Naive thymus-derived CD8-positive, alpha-beta T cell (primary cell): ENCODE measurements around the gene SDK2. TPM values are rescaled to one million over a fixed set of nuclear protein-coding genes. Genes with fewer than 3 reads are reported as not detected.

Experiments
- ATAC-seq, 2 donors: fragments of 150-1000 bp; cut with Tn5 transposase in 1 of 2; sonication (Bioruptor Pico), chemical (Tn5 transposase) in 1 of 2; 1 replicate in 1 of 2; 2 replicates in 1 of 2; pipeline ENCODE4 v1.10.0; 2021; ENCODE audit warnings: mild to moderate bottlenecking in 2 of 2, moderate library complexity in 2 of 2
- POLR2A ChIA-PET: fragments of 350-600 bp; sonication (Branson Sonifier 250); formaldehyde crosslinking; loops from one replicate; lab custom pipeline; 2021; ENCODE audit warnings: antibody characterized with exemption; lab: Charles Lee
- DNase-seq, 10 donors: peaks; one replicate each; pipeline versions ENCODE4 v3.0.0 to v3.0.0-alpha.2; 2020 to 2022
- H3K27ac Mint-ChIP-seq, 10 donors: one replicate each; pipeline ENCODE4 v1.8.0; 2020 to 2022; ENCODE audit warnings: mild to moderate bottlenecking in 10 of 10, mixed read lengths in 10 of 10, moderate library complexity in 4 of 10, inconsistent platforms in 1 of 10
- H3K27me3 Mint-ChIP-seq, 5 donors: one replicate each; pipeline ENCODE4 v1.8.0; 2021 to 2022; ENCODE audit warnings: mixed read lengths in 5 of 5
- H3K36me3 Mint-ChIP-seq, 3 donors: one replicate each; pipeline ENCODE4 v1.8.0; 2020 to 2022; ENCODE audit warnings: mixed read lengths in 3 of 3, mild to moderate bottlenecking in 2 of 3, inconsistent platforms in 1 of 3
- H3K4me1 Mint-ChIP-seq, 4 donors: one replicate each; pipeline ENCODE4 v1.8.0; 2021 to 2022; ENCODE audit warnings: mixed read lengths in 4 of 4
- H3K4me3 Mint-ChIP-seq, 10 donors: one replicate each; pipeline ENCODE4 v1.8.0; 2020 to 2022; ENCODE audit warnings: mild to moderate bottlenecking in 10 of 10, mixed read lengths in 10 of 10, moderate library complexity in 6 of 10, inconsistent platforms in 1 of 10
- H3K9me3 Mint-ChIP-seq, 9 donors: one replicate each; pipeline ENCODE4 v1.8.0; 2020 to 2022; ENCODE audit warnings: mixed read lengths in 9 of 9, mild to moderate bottlenecking in 3 of 9, inconsistent platforms in 1 of 9, moderate library complexity in 1 of 9
- polyA plus RNA-seq, 3 donors: library from polyadenylated mRNA; unstranded; fragments of 300-500 nt; fragmentation: Illumina TruSeq; gene quantifications; one replicate each; pipeline ENCODE4 v1.2.3, GENCODE V29; 2021
- total RNA-seq, 8 experiments: library from RNA in 2 of 8; stranded (reverse) in 2 of 8; gene quantifications; one replicate each; pipeline ENCODE4 v1.2.3 and lab custom pipeline; 2021 to 2026

SDK2 gene
- total and polyA plus RNA-seq, 5 experiments from 2014 or later = 0.27 to 11.3 (median 4.2) TPM

DNA sequence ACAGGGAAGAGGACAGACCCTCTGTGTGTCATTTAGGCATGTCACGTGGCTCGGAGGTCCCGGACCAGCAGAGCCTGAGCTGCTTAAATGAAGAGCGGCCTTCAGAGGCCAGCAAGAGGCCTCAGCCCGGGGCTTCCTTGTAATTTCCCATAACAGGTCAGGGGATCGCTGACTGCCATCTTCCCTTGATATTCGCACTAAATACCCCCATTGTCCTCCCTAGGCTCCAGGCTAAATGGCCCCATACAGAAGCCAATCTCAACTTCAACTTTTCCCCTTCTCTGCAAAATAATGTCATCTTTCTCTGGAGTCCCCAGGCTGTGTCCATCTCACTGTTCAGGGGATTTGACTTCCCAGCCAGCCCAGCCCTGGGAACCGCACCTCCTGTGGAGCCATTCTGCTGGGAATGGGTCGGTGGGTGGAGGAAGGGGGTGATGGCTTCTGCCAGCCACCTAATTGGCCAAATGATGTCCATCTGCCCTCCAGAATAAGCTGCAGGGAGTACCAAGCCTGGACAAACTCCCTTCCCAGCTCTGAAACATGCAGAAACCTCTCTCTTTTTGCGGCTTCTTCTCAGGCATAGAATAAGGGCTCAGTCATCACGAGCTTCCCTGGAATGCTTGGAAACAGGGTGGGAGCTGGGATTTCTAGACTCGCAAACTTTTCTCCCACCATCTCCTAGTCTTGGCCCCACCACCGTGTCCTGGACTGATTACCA, 129.9 kb downstream of the SDK2 start:
- no peak overlapping the region for H3K4me3 Mint-ChIP-seq
- POLR2A ChIA-PET = no interaction called here
- H3K27ac Mint-ChIP-seq = peak overlapping the region in 2 of 10 donors; percentile 2 to 45
- DNase-seq (no peak), ATAC-seq (no peak)
- no peaks in the 10 kb centered on the region for H3K36me3 Mint-ChIP-seq
- H3K9me3 Mint-ChIP-seq = no peaks in the 10 kb centered on the region
- no peaks in the 10 kb centered on the region for H3K27me3 Mint-ChIP-seq
- H3K4me1 Mint-ChIP-seq = peaks cover 0 to 20% (median 4%) of the 10 kb centered on the region in 4 donors

DNA sequence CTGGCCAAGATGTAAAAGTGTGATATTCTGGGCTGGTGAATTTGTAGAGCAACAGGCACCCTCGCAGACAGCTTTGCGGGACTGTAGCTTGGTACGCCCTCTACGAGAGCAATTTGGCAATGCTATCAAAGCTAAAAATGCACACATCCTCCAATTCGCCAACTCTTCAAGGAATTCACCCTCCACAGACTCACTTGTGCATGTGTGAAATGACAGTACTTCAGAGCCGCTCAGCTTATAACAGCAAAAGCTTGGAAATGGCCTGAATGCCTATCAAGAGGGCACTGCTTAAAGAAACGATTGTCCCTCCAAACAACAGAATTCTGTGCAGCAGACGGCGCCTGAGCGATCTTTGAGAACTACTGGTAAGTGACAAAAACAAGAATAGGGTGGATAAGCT, 130.8 kb downstream of the SDK2 start:
- no peak for DNase-seq
- Mint-ChIP-seq H3K9me3 (no peaks in the 10 kb centered on the region), H3K27me3 (no peaks in the 10 kb centered on the region), H3K27ac (peak overlapping the region in 2 of 10 donors; percentile 2 to 45), H3K4me3 (no peak overlapping the region), H3K4me1 (peaks cover 0 to 26% (median 4%) of the 10 kb centered on the region in 4 donors), H3K36me3 (no peaks in the 10 kb centered on the region)
- POLR2A ChIA-PET = no interaction called here
- no peak for ATAC-seq

GRCh38 chr17:73511719-73512115, 132.5 kb downstream of the SDK2 start:
- H3K27me3 Mint-ChIP-seq = no peaks in the 10 kb centered on the region
- peak overlapping the region in 3 of 10 donors; percentile 27 to 85 (median 59) for H3K27ac Mint-ChIP-seq
- POLR2A ChIA-PET = no interaction called here
- no peak for DNase-seq
- H3K4me1 Mint-ChIP-seq = peaks cover 0 to 24% (median 3%) of the 10 kb centered on the region in 4 donors
- no peaks in the 10 kb centered on the region for H3K36me3 Mint-ChIP-seq
- H3K4me3 Mint-ChIP-seq = no peak overlapping the region
- no peak for ATAC-seq
- no peaks in the 10 kb centered on the region for H3K9me3 Mint-ChIP-seq

- POLR2A ChIA-PET = no interaction called here
- H3K36me3 Mint-ChIP-seq = peaks cover 0 to 2% (median 0%) of the 10 kb centered on the region in 3 donors
- H3K27ac Mint-ChIP-seq = peak overlapping the region in 3 of 10 donors; percentile 27 to 85 (median 59)
- DNase-seq (no peak), ATAC-seq (no peak)
- H3K9me3 Mint-ChIP-seq = no peaks in the 10 kb centered on the region
- no peak overlapping the region for H3K4me3 Mint-ChIP-seq
- peaks cover 0 to 24% (median 3%) of the 10 kb centered on the region in 4 donors for H3K4me1 Mint-ChIP-seq
- no peaks in the 10 kb centered on the region for H3K27me3 Mint-ChIP-seq
These were observed 133.1 kb downstream of the SDK2 start for GRCh38 chr17:73510981-73511718.

GRCh38 chr17:73508931-73509605, 135.2 kb downstream of the SDK2 start:
- no peaks in the 10 kb centered on the region for H3K9me3 Mint-ChIP-seq
- peaks cover 0 to 20% (median under 1%) of the 10 kb centered on the region in 4 donors for H3K4me1 Mint-ChIP-seq
- peaks cover 0 to 9% (median under 1%) of the 10 kb centered on the region in 3 donors for H3K36me3 Mint-ChIP-seq
- no peak for ATAC-seq
- POLR2A ChIA-PET = interaction anchor here (0.7 kb wide), 2 partner anchors 8 to 51 kb away, joined by 3 to 9 read pairs; no protein-coding TSS in a partner anchor
- no peaks in the 10 kb centered on the region for H3K27me3 Mint-ChIP-seq
- DNase-seq = no peak
- H3K4me3 Mint-ChIP-seq = peak overlapping the region in 1 of 10 donors; percentile 10
- H3K27ac Mint-ChIP-seq = peak overlapping the region in 2 of 10 donors; percentile 12 to 56

GRCh38 chr17:73508057-73508930, 136.0 kb downstream of the SDK2 start:
- no peak for ATAC-seq
- Mint-ChIP-seq H3K9me3 (no peaks in the 10 kb centered on the region), H3K27ac (peak overlapping the region in 2 of 10 donors; percentile 56 to 62), H3K36me3 (peaks cover 0 to 12% (median 3%) of the 10 kb centered on the region in 3 donors), H3K27me3 (no peaks in the 10 kb centered on the region), H3K4me3 (no peak overlapping the region), H3K4me1 (peaks cover 0 to 21% (median under 1%) of the 10 kb centered on the region in 4 donors)
- POLR2A ChIA-PET = no interaction called here
- DNase-seq = no peak

DNA sequence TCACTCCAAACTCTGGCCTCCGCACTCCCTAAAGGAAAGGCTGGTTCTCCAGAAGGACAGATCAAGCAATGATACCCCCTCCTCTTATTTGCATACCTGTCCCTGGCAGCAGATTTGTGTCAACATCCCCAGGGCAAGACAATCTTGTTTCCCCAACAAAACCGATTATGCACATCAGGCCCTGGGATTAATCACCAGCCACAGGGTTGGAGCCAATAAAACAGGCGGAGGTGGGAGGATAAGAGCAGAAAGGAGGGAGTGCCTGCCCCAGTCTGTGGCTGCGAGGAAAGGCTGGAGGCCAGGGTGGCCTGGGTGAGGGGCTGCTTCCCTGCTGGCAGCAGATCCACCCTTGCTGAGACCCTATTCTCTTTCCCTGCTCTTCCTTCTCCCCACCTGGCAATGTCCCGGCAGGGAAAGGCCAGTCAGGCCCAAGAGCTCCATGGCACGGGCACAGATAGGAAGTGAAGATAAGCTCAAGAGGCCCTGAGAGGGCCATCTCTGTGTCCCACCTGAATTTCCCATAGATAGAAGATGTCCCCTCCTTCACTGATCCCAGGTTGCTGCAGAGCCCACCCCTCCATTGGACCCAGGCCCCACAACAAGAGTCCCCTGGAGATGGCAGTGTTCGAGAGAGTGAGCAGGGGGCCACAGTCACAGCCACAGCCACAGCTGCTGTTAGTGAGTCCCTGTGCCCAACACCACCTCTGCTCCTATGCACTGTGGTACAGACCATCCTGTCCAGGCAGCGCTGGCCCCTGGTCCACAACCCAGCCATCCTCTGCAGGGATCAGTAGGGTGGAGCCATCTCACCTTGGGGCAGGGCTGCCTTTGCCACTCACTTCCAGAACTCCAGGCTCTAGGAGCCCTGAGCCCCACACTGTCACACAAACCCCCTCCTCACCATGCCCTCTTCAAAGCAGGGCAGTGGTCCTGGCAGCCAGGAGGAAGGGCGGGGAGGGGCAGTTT, 137.5 kb downstream of the SDK2 start:
- no peaks in the 10 kb centered on the region for H3K9me3 Mint-ChIP-seq
- ATAC-seq (no peak), DNase-seq (no peak)
- peaks cover 3 to 12% (median 5%) of the 10 kb centered on the region in 3 donors for H3K36me3 Mint-ChIP-seq
- no peak overlapping the region for H3K4me3 Mint-ChIP-seq
- H3K27me3 Mint-ChIP-seq = no peaks in the 10 kb centered on the region
- no peak overlapping the region for H3K27ac Mint-ChIP-seq
- peaks cover 0 to 19% (median under 1%) of the 10 kb centered on the region in 4 donors for H3K4me1 Mint-ChIP-seq
- POLR2A ChIA-PET = no interaction called here

DNA sequence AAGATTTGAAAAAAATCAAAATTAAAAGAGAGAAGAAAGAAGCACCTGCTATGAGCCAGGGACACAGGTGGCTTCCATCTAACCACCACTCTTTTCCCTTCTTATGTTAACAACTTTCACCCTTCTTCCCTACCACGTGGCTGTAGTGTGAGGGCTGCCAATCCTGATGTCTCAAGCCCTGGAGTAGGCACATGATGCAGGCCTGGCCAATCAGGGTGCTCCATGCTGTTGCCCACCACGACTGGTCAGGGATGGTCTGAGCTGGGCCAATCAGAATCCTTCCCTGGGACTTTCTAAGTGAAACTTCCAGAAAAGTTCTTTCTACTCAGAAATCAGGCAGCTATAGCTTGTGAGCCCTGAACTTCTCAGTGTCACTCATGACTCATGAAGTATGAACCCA, 140.7 kb downstream of the SDK2 start:
- H3K4me3 Mint-ChIP-seq = no peak overlapping the region
- peaks cover 0 to 7% (median 3%) of the 10 kb centered on the region in 4 donors for H3K4me1 Mint-ChIP-seq
- H3K27ac Mint-ChIP-seq = no peak overlapping the region
- ATAC-seq (no peak), DNase-seq (no peak)
- POLR2A ChIA-PET = no interaction called here
- H3K27me3 Mint-ChIP-seq = no peaks in the 10 kb centered on the region
- H3K9me3 Mint-ChIP-seq = no peaks in the 10 kb centered on the region
- H3K36me3 Mint-ChIP-seq = peaks cover 5 to 12% (median 6%) of the 10 kb centered on the region in 3 donors

- no peak for DNase-seq
- H3K27ac Mint-ChIP-seq = peak overlapping the region in 3 of 10 donors; percentile 11 to 90 (median 25)
- no peak overlapping the region for H3K4me3 Mint-ChIP-seq
- no peak for ATAC-seq
- no peaks in the 10 kb centered on the region for H3K27me3 Mint-ChIP-seq
- peaks cover 0 to 9% (median 3%) of the 10 kb centered on the region in 4 donors for H3K4me1 Mint-ChIP-seq
- POLR2A ChIA-PET = no interaction called here
- peaks cover 5 to 10% (median 6%) of the 10 kb centered on the region in 3 donors for H3K36me3 Mint-ChIP-seq
- no peaks in the 10 kb centered on the region for H3K9me3 Mint-ChIP-seq
These were observed 143.7 kb downstream of the SDK2 start for GRCh38 chr17:73500414-73500999.

DNA sequence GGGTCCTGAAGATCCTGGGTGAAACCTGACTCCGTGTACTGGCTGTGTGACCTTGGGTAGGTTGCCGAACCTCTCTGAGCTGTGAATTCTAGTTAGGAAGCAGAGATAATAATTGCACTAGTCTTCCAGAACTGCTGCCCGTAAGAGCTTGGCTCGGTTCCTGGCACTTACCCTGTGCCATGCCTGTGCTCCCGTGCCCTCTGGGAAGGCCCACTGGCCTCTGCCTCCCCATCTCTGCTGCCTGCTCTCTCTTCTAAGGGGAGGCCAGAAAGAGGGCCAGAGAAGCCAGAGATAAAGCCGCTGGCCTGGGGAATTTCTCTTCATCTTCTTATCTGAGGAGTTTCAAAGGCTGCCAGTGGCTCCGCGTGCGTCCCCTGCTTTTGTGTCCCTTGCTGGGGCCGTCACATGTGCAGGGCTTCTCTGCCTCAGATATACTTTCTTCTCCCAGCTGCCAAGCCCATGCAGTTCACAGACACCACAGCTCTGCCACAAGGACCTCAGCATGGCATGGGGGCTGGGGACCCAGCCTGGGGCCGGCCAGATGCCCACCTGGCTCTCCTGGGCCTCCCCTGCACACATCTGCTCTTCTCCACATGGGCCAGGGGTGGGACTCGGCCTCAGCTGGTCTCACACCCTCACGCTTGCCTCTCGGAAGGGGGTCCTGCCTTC, 145.2 kb downstream of the SDK2 start:
- Mint-ChIP-seq H3K36me3 (peaks cover 2 to 5% (median 5%) of the 10 kb centered on the region in 3 donors), H3K27ac (peak overlapping the region in 2 of 10 donors; percentile 67 to 72), H3K9me3 (no peaks in the 10 kb centered on the region), H3K27me3 (no peaks in the 10 kb centered on the region), H3K4me1 (peaks cover 0 to 9% (median 3%) of the 10 kb centered on the region in 4 donors), H3K4me3 (no peak overlapping the region)
- DNase-seq = no peak
- no peak for ATAC-seq
- POLR2A ChIA-PET = no interaction called here
